HUES64 (cell line): ENCODE data around the gene TRANK1.
"Not testable (repeated sequence)": the region's sequence is repeated elsewhere in the genome, so short reads cannot be mapped to it uniquely, and the experiment has no call there.

Source experiments
- H3K27ac ChIP-seq: 2 replicates; pipeline ENCODE4 v1.7.0; 2013; ENCODE audit warnings: low read depth, low read length, inconsistent platforms
- H3K27me3 ChIP-seq: 2 replicates; pipeline ENCODE4 v1.6.1; 2013; ENCODE audit warnings: mild to moderate bottlenecking, low read length; ENCODE audit not compliant: insufficient read depth
- H3K36me3 ChIP-seq: 2 replicates; pipeline ENCODE4 v1.6.1; 2013; ENCODE audit warnings: mild to moderate bottlenecking, low read length; ENCODE audit not compliant: insufficient read depth
- H3K4me1 ChIP-seq: 2 replicates; pipeline ENCODE4 v1.6.1; 2013; ENCODE audit warnings: mild to moderate bottlenecking, low read length, moderate library complexity; ENCODE audit not compliant: insufficient read depth
- H3K4me3 ChIP-seq: 2 replicates; pipeline ENCODE4 v1.5.1; 2013; ENCODE audit warnings: mild to moderate bottlenecking, low read length, moderate library complexity
- H3K9ac ChIP-seq: 2 replicates; pipeline ENCODE4 v1.6.1; 2013; ENCODE audit warnings: mild to moderate bottlenecking, low read depth, low read length
- H3K9me3 ChIP-seq: 2 replicates; pipeline ENCODE4 v1.6.1; 2013; ENCODE audit warnings: low read depth, low read length; ENCODE audit not compliant: insufficient read depth
- WGBS: fragments of 150-250, 120-280 bp; methylation state at CpG from one replicate; pipeline ENCODE4 v1.1.7; 2013; ENCODE audit warnings: missing lambda C conversion rate; 5-methylcytosine and 5-hydroxymethylcytosine counted together

The TRANK1 gene

GRCh38 chr3:36881735-36882134, 63.1 kb downstream of the TRANK1 start:
- H3K9ac ChIP-seq = no peak overlapping the region
- H3K27ac ChIP-seq = no peak overlapping the region
- WGBS = 93% methylated on average over 2 of the region's 4 CpGs
- H3K4me3 ChIP-seq = no peak overlapping the region
- H3K27me3 ChIP-seq = no peaks in the 10 kb centered on the region
- H3K9me3 ChIP-seq = no peaks in the 10 kb centered on the region
- H3K4me1 ChIP-seq = no peaks in the 10 kb centered on the region
- H3K36me3 ChIP-seq = no peaks in the 10 kb centered on the region

- 97% methylated on average over 1 of the region's 1 CpG for WGBS
Observed at GRCh38 chr3:36879842-36880241, 65.0 kb downstream of the TRANK1 start.

DNA sequence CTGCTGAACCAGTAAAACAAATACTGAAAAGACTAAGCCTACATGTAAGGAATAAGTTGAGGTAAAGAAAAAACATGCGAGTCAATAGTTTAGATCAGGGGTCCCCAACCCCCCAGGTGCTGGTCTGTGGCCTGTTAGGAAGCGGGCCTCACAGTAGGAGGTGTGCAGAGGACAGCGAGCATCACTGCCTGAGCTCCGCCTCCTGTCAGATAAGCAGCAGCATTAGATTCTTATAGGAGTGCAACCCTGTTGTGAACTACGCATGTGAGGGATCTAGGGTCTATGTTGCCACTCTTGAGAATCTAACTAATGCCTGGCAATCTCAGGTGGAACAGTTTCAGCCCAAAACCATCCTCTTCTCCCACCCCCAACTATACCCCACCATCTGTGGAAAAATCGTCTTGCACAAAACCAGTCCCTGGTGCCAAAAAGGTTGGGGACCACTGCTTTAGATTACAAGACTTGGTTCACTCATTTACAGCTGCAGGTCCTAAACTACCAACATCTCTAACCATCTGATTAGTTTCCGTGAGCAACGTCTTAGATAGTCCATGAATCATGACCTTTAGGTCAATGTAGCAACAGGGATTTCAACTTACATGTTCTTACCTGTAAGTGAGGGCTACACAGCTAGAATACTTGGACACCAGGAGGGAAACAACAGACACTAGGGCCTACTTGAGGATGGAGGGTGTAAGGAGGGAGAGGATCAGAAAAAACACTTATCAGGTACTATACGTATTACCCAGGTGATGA, 66.7 kb downstream of the TRANK1 start:
- WGBS = 84% methylated on average over 9 of the region's 9 CpGs
- Histone ChIP-seq H3K4me1 (no peaks in the 10 kb centered on the region), H3K27ac (no peak overlapping the region)

More at GRCh38 chr3:36879842-36880241, 65.0 kb downstream of the TRANK1 start:
- not testable (repeated sequence) for H3K9ac ChIP-seq, H3K9me3 ChIP-seq, H3K27ac ChIP-seq, H3K36me3 ChIP-seq, H3K4me3 ChIP-seq, H3K4me1 ChIP-seq, H3K27me3 ChIP-seq

DNA sequence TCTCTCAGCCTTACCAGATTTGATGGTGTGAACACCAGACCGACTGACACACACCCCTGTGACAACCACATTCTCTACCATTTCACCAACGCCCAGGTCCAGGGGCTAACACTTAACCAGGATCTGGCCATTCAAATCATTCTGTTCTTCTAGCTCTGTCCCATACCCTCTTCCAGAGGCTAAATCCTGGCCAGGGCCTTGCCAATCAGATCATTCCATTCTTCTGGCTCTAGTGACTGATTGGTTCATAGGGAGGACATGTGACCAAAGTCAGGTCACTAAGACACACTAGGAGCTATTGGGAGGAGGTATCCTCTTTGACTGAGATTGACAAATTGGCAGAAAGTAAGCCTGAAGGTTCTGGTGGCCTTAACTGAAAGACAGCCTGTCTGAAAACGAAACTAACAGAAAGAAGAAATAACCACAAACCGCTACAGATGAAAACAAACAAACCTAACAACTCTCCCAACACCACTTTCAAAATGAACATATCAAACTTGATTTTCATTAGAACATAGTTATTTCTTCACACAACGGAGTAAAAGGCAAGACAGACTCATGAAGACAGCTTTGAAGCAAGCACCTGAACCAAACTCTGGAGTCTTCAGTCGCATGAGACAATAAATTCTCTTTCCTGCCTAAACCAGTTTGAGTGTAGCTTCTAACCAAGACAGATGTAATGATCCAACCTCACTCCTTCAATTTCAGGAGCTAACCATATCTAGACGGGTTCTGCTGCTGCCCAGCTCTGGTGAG, 68.5 kb downstream of the TRANK1 start:
- H3K27ac ChIP-seq = no peak overlapping the region
- H3K27me3 ChIP-seq = no peaks in the 10 kb centered on the region
- WGBS = 91% methylated on average over 7 of the region's 7 CpGs
- no peak overlapping the region for H3K4me3 ChIP-seq
- no peaks in the 10 kb centered on the region for H3K4me1 ChIP-seq
- no peaks in the 10 kb centered on the region for H3K36me3 ChIP-seq
- H3K9ac ChIP-seq = no peak overlapping the region
- H3K9me3 ChIP-seq = no peaks in the 10 kb centered on the region

More for the DNA sequence above, 66.7 kb downstream of the TRANK1 start:
- Histone ChIP-seq H3K36me3 (no peaks in the 10 kb centered on the region), H3K9ac (no peak overlapping the region), H3K9me3 (no peaks in the 10 kb centered on the region), H3K4me3 (no peak overlapping the region), H3K27me3 (no peaks in the 10 kb centered on the region)

GRCh38 chr3:36875397-36875796, 69.5 kb downstream of the TRANK1 start:
- Histone ChIP-seq H3K36me3 (no peaks in the 10 kb centered on the region), H3K9me3 (no peaks in the 10 kb centered on the region), H3K27me3 (no peaks in the 10 kb centered on the region), H3K27ac (no peak overlapping the region), H3K4me1 (no peaks in the 10 kb centered on the region), H3K4me3 (no peak overlapping the region), H3K9ac (no peak overlapping the region)
- 81% methylated on average over 3 of the region's 3 CpGs for WGBS

- H3K36me3 ChIP-seq = no peaks in the 10 kb centered on the region
- H3K9me3 ChIP-seq = no peaks in the 10 kb centered on the region
- H3K27ac ChIP-seq = no peak overlapping the region
- 97% methylated on average over 1 of the region's 2 CpGs for WGBS
- no peak overlapping the region for H3K4me3 ChIP-seq
- no peaks in the 10 kb centered on the region for H3K27me3 ChIP-seq
- H3K9ac ChIP-seq = no peak overlapping the region
- H3K4me1 ChIP-seq = no peaks in the 10 kb centered on the region
Observed at GRCh38 chr3:36874424-36874823, 70.4 kb downstream of the TRANK1 start.

DNA sequence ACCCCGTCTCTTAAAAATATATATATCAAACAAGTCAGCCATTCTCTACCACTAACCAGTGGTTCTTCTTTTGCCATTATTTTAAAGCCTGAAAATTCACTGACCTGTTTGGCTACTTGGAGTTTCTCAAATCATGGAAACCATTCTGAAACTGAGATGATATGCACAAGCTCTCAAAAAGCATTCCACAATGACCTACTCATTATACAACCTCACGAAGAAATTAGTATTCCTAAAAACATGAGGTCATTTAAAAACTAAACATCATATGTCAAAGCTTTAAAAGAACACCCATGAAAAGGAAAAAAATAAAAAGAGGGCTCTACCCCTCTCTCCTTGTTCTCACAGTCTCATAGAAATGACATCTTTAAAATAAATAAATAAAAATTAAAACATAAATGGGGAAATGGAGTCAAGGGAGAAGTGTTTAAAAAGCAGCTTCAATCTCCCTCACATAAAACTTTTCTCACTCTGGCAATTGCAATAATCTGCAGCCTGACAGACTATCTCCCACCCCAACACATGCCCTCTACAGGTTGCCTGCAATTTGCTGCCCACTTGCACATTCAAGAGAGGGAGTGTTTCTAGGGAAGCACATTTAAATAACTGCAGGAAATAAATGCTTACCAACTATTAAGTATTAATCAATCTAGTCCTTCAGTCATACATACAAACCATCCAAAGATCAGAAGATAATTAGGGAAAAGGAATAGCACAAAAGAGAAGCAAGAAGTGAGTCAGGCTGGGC, 73.3 kb downstream of the TRANK1 start:
- Histone ChIP-seq H3K4me1 (peaks cover 7% of the 10 kb centered on the region; the same call in 1 of the 2 replicates), H3K4me3 (no peak overlapping the region), H3K9ac (no peak overlapping the region), H3K36me3 (no peaks in the 10 kb centered on the region), H3K9me3 (no peaks in the 10 kb centered on the region), H3K27me3 (no peaks in the 10 kb centered on the region), H3K27ac (no peak overlapping the region)
- WGBS = 83% methylated on average over 2 of the region's 2 CpGs

DNA sequence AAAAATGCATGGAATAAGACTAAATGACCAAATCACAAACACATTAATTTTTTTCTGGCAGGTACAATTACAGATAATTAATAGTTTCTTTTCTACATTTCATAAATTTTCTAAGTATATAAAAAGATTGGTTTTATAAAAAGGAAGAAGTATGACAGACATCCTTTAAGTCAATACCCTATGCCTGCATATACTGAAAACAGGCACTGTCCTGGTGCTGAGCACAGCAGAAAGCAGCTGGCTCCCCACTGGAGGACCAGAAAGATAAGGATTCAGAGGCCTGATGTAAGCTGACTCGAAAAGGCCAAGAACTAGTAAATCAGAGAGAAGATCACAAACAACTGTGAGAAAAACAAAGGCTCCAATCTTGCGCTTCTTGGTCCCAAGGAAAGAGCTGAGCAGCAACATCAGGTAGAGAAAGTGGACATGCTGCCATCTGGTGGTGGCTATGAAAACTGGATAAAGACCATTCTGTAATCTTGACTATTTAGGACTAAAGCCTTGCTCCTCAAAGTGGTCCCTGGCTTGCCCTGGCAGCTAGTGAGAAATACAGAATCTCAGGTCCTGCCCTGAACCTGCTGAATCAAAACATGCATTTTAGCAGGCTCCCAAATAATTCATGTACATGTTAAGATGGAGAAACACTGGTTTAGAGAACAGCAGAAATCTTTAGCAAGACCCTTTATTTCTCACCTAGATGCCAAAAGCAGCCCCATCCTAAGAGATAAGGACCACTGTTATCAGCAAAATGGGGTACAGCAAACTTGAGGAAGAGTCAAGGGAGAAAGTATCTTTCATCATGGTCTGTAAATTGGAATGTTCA, 76.0 kb downstream of the TRANK1 start:
- no peaks in the 10 kb centered on the region for H3K27me3 ChIP-seq
- H3K4me3 ChIP-seq = no peak overlapping the region
- no peaks in the 10 kb centered on the region for H3K9me3 ChIP-seq
- 18% methylated on average over 2 of the region's 2 CpGs for WGBS
- H3K9ac ChIP-seq = no peak overlapping the region
- H3K4me1 ChIP-seq = peaks cover 7% of the 10 kb centered on the region; the same call in 1 of the 2 replicates
- H3K27ac ChIP-seq = no peak overlapping the region
- H3K36me3 ChIP-seq = no peaks in the 10 kb centered on the region

DNA sequence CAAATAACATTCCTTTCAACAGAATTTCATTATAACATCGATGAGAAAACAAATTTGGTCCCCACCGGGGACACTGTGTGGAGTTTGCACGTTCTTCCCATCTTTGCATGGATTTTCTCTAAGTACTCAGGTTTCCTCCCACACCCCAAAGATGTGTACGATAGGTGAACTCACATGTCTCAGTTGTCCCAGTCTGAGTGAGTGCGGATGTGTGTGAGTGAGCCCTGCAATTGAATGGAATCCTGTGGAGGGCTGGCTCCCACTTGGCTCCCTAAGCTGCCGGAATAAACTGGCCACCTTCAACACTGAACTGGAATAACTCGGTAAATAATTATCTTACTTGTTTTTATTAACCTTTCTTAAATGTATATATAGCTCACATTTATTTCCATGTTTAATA, 77.0 kb downstream of the TRANK1 start:
- Histone ChIP-seq H3K4me3 (no peak overlapping the region), H3K27me3 (no peaks in the 10 kb centered on the region), H3K4me1 (peaks cover 7% of the 10 kb centered on the region; the same call in 1 of the 2 replicates), H3K27ac (no peak overlapping the region), H3K9ac (no peak overlapping the region), H3K36me3 (no peaks in the 10 kb centered on the region), H3K9me3 (no peaks in the 10 kb centered on the region)
- 71% methylated on average over 6 of the region's 7 CpGs for WGBS

DNA sequence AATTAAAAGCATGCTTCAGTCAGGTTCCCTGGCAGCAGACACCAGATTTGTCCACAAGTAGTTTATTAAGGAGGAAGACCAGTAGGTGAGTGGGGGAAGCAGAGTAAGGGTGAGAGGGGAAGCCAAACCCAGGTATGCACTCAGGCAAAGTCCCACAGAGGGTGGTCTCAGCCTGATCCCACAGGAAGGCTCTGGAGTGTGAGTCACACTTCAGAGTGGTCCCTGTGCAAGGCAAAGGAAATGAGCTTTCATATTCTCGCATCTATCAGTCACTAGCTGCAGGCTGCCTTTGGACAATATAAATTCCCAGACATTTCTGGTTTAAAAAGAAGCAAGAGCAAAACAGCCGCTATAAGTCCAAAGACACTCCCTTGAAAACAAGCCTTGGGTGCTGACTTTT, 78.5 kb downstream of the TRANK1 start:
- no peaks in the 10 kb centered on the region for H3K27me3 ChIP-seq
- 85% methylated on average over 2 of the region's 2 CpGs for WGBS
- H3K27ac ChIP-seq = no peak overlapping the region
- no peaks in the 10 kb centered on the region for H3K9me3 ChIP-seq
- no peak overlapping the region for H3K4me3 ChIP-seq
- peaks cover 7% of the 10 kb centered on the region; the same call in 1 of the 2 replicates for H3K4me1 ChIP-seq
- no peaks in the 10 kb centered on the region for H3K36me3 ChIP-seq
- no peak overlapping the region for H3K9ac ChIP-seq
